K562 (cell line): Measurements from ENCODE around the gene TENT4B. TPM values are rescaled to one million over a fixed set of nuclear protein-coding genes. Genes with fewer than 3 reads are reported as not detected.

ENCODE experiments used
- ATAC-seq: fragments of 200-7000 bp; cut with Tn5 transposase; 3 replicates; pipeline ENCODE4 v1.9.1; 2020; ENCODE audit warnings: moderate library complexity
- BruUV-seq: library from RNA; stranded (reverse); fragments of 400-500 nt; replicated peaks from 2 replicates; lab custom pipeline; 2021; lab: Mats Ljungman, UMichigan
- CTCF ChIA-PET: fragments of 300-600 bp; formaldehyde crosslinking; extraction: SDS; loops from one replicate; lab custom pipeline; 2021; ENCODE audit warnings: low intra/inter-chr PET ratio; lab: Yijun Ruan, JAX
- POLR2A ChIA-PET: fragments of 300-600, 350-650 bp; sonication (Branson Sonifier 250); formaldehyde crosslinking; extraction: SDS; loops from one replicate; lab custom pipeline; 2021; ENCODE audit warnings: antibody characterized with exemption, inconsistent platforms; lab: Yijun Ruan, JAX
- DNase-seq, 4 experiments: peaks; one replicate each; pipeline versions ENCODE4 v3.0.0 to v3.0.0-alpha.2; 2011 to 2018; ENCODE audit warnings: low spot score in 3 of 4, mixed read lengths in 3 of 4; ENCODE audit errors: extremely low read depth in 1 of 4
- FAIRE-seq: peaks from 2 replicates; lab custom pipeline; 2011; peaks lifted over from hg19 to GRCh38; lab: Jason Lieb, UNC
- H2AFZ ChIP-seq: 2 replicates; pipeline ENCODE4 v1.6.0; 2011; ENCODE audit warnings: low read depth, low read length, control low read depth, inconsistent platforms
- H3K27ac ChIP-seq: fragments of 200-600 bp; 3 replicates; pipeline ENCODE4 v1.8.0; 2011; ENCODE audit warnings: low read depth, mild to moderate bottlenecking, control low read depth, inconsistent platforms, low read length, moderate library complexity, mixed read lengths; ENCODE audit errors: extremely low read depth
- H3K27me3 ChIP-seq, 2 experiments: fragments of 300-600 bp in 1 of 2; 2 replicates in 1 of 2; 3 replicates in 1 of 2; pipeline versions ENCODE4 v1.6.0 to v1.8.0; 2011; ENCODE audit warnings: inconsistent platforms in 2 of 2, low read length in 2 of 2, mild to moderate bottlenecking in 1 of 2, mixed read lengths in 1 of 2, moderate library complexity in 1 of 2; ENCODE audit not compliant: control insufficient read depth in 2 of 2, insufficient read depth in 2 of 2
- H3K36me3 ChIP-seq: fragments of 300-600 bp; 3 replicates; pipeline ENCODE4 v1.8.0; 2011; ENCODE audit warnings: mild to moderate bottlenecking, low read length, inconsistent platforms; ENCODE audit not compliant: control insufficient read depth, insufficient read depth
- H3K4me1 ChIP-seq, 2 experiments: fragments of 200-600 bp in 1 of 2; replicated peaks in 1 of 2; 2 replicates in 1 of 2; 3 replicates in 1 of 2; pipeline versions ENCODE4 v1.5.1 to v1.8.0; 2011; ENCODE audit warnings: inconsistent platforms in 2 of 2, low read length in 2 of 2, mild to moderate bottlenecking in 1 of 2, mixed read lengths in 1 of 2, moderate library complexity in 1 of 2; ENCODE audit not compliant: control insufficient read depth in 2 of 2, insufficient read depth in 2 of 2
- H3K4me2 ChIP-seq: 2 replicates; pipeline ENCODE4 v1.6.1; 2011; ENCODE audit warnings: low read length, control low read depth, inconsistent platforms, mixed read lengths; ENCODE audit not compliant: insufficient read depth
- H3K4me3 ChIP-seq: fragments of 200-600 bp; sonication (generic), shearing (Covaris generic); 2 replicates; pipeline ENCODE4 v1.5.1; 2016; ENCODE audit warnings: control low read depth, inconsistent platforms
- H3K79me2 ChIP-seq: fragments of 200-600 bp; 3 replicates; pipeline ENCODE4 v1.8.0; 2011; ENCODE audit warnings: low read length, inconsistent platforms; ENCODE audit not compliant: control insufficient read depth, insufficient read depth
- H3K9ac ChIP-seq, 2 experiments: 2 replicates each; pipeline versions ENCODE4 v1.6.0 to v1.6.1; 2011; ENCODE audit warnings: low read depth in 2 of 2, low read length in 2 of 2, control low read depth in 1 of 2, inconsistent platforms in 1 of 2, mild to moderate bottlenecking in 1 of 2, mixed read lengths in 1 of 2; ENCODE audit not compliant: insufficient read depth in 1 of 2
- H3K9me1 ChIP-seq: one replicate; pipeline ENCODE4 v1.6.0; 2011; ENCODE audit warnings: inconsistent platforms, mild to moderate bottlenecking, low read length, moderate library complexity; ENCODE audit not compliant: control insufficient read depth, insufficient read depth
- H3K9me3 ChIP-seq: replicated peaks from 2 replicates; pipeline ENCODE4 v1.5.1; 2011; ENCODE audit warnings: low read depth, low read length, inconsistent platforms; ENCODE audit not compliant: control insufficient read depth, insufficient read depth
- H4K20me1 ChIP-seq: replicated peaks from 2 replicates; pipeline ENCODE4 v1.6.1; 2011; ENCODE audit warnings: low read length, inconsistent platforms, mixed read lengths; ENCODE audit not compliant: control insufficient read depth, insufficient read depth
- ARNT ChIP-seq, 2 experiments: fragments of 450-650 bp; IDR thresholded peaks; 2 replicates each; pipeline ENCODE4 v1.6.1; 2016; ENCODE audit warnings: mild to moderate bottlenecking in 1 of 2
- HDAC8 ChIP-seq: fragments of 450-650 bp; IDR thresholded peaks from 2 replicates; pipeline ENCODE4 v1.6.1; 2016; ENCODE audit warnings: mild to moderate bottlenecking, missing genetic modification characterization, moderate library complexity, missing compliant biosample characterization
- JUND ChIP-seq, 2 experiments: IDR thresholded peaks; 2 replicates in 1 of 2; 3 replicates in 1 of 2; pipeline ENCODE4 v1.6.1; 2011; ENCODE audit warnings: borderline replicate concordance in 2 of 2, low read depth in 2 of 2, low read length in 2 of 2, improper control_type of control experiment in 1 of 2, missing biosample characterization in 1 of 2, missing genetic modification characterization in 1 of 2, missing genetic modification reagents in 1 of 2
- PML ChIP-seq: IDR thresholded peaks from 2 replicates; pipeline ENCODE4 v1.6.1; 2012; ENCODE audit warnings: low read length, inconsistent platforms
- RBM25 ChIP-seq: fragments of 200-400 bp; formaldehyde crosslinking; IDR thresholded peaks from 2 replicates; pipeline ENCODE4 v1.6.1; 2018; ENCODE audit warnings: low read length, low read depth, moderate library complexity; ENCODE audit not compliant: severe bottlenecking
- TOE1 ChIP-seq, 2 experiments: fragments of 450-650 bp in 1 of 2; sonication (generic) in 1 of 2; formaldehyde crosslinking in 1 of 2; IDR thresholded peaks; 2 replicates each; pipeline versions ENCODE4 v1.7.1 to v1.8.0; 2016 to 2022; ENCODE audit warnings: borderline replicate concordance in 2 of 2, mild to moderate bottlenecking in 2 of 2, antibody characterized with exemption in 1 of 2, inconsistent platforms in 1 of 2, low read depth in 1 of 2, missing genetic modification reagents in 1 of 2, moderate library complexity in 1 of 2
- ZNF766 ChIP-seq: fragments of 200-800 bp; sonication (Bioruptor generic); conservative IDR thresholded peaks from 2 replicates; pipeline ENCODE4 v1.6.1; 2016; ENCODE audit warnings: missing genetic modification characterization, missing compliant biosample characterization
- WGBS: fragments of 100-300 bp; shearing (Covaris generic); methylation state at CpG from one replicate; pipeline ENCODE4 v1.1.6; 2016; ENCODE audit warnings: low coverage, mixed read lengths; ENCODE audit not compliant: insufficient coverage; ENCODE audit errors: missing lambda C conversion rate; 5-methylcytosine and 5-hydroxymethylcytosine counted together
- in situ Hi-C: fragments of 300-500 bp; cut with MboI; formaldehyde crosslinking; loops from 4 replicates; pipeline ENCODE4 v1.15.0; 2018; ENCODE audit warnings: inconsistent platforms, mixed read lengths
- intact Hi-C: fragments of 100-400 bp; cut with micrococcal nuclease; formaldehyde crosslinking; loops from 2 replicates; pipeline ENCODE4 v1.14.2; 2022
- polyA plus RNA-seq, 8 experiments: library from polyadenylated mRNA; depleted of rRNA in 4 of 8; stranded (reverse) in 5 of 8; unstranded in 3 of 8; fragments of >200 nt; fragmentation: Nextera tagmentation in 2 of 8; fragmentation: Illumina TruSeq in 1 of 8; extraction: Ambion mirVana in 2 of 8; extraction: Trizol in 1 of 8; gene quantifications; 2 replicates each; pipeline versions ENCODE4 v1.2.1 to v1.2.3, GENCODE V29; 2011 to 2014; ENCODE audit warnings: inconsistent platforms in 1 of 8, missing spikeins in 1 of 8
- total RNA-seq, 7 experiments: library from RNA; depleted of rRNA in 6 of 7; stranded (reverse); fragments of >200 nt in 6 of 7; fragmentation: Illumina TruSeq in 2 of 7; extraction: Trizol in 2 of 7; gene quantifications; 2 replicates each; pipeline versions ENCODE4 v1.2.1 to v1.2.3, GENCODE V29; 2011 to 2021; ENCODE audit warnings: low replicate concordance in 1 of 7

TENT4B gene
- total and polyA plus RNA-seq, 9 of the 15 experiments (the other 6 are each of a cell fraction or from before 2014, with no cell fraction given): 5.2 to 8.4 (median 7.0) TPM

DNA sequence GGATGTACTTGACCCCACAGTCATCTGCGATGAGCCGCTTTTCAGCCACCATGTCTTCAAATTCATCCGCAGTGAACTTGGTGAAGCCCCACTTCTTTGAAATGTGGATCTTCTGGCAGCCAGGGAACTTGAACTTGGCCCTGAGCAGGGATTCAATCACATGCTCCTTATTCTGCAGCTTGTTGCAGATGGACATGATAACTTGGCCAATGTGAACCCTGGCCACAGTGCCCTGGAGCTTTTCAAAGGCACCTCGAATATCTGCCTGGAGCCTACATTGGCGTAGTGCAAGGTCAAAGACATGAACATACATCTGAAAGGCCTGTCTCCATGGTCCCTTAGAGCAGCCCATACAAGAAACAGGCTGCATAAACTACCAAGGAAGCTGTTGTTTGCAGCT is 1.8 kb upstream of the TENT4B start:
- Histone ChIP-seq H3K36me3 (no peaks in the 10 kb centered on the region), H3K4me1 (peaks cover 21 to 25% of the 10 kb centered on the region in 2 experiments; a peak in 4 of 5 replicates), H3K4me2 (no peak overlapping the region), H3K27ac (no peak overlapping the region), H3K79me2 (peaks cover 28% of the 10 kb centered on the region), H3K9me3 (no peaks in the 10 kb centered on the region), H2AFZ (peak overlapping the region; percentile 94), H3K4me3 (no peak overlapping the region), H3K27me3 (no peaks in the 10 kb centered on the region), H4K20me1 (peaks cover 18% of the 10 kb centered on the region), H3K9me1 (no peaks in the 10 kb centered on the region), H3K9ac (no peak overlapping the region)
- intact Hi-C loops (no loop called here), in situ Hi-C loops (no loop called here)
- no TSS peak for BruUV-seq
- WGBS: 95% methylated on average over 5 of the region's 5 CpGs
- DNase-seq: no peak
- no peak for FAIRE-seq
- ChIA-PET CTCF (no interaction called here), POLR2A (interaction anchor here (0.6 to 0.8 kb wide), 2 partner anchors 34 to 55 kb away, joined by 3 read pairs; no protein-coding TSS in a partner anchor)
- no peak for TF ChIP-seq JUND (IDR thresholded peaks at IDR 0.05; ENCODE audit: borderline replicate concordance, low read depth, low read length)
- no peak for TF ChIP-seq JUND (tag; IDR thresholded peaks at IDR 0.05; ENCODE audit: borderline replicate concordance, low read depth, low read length)
- no peak for TF ChIP-seq ZNF766 (CRISPR knock-in tag)
- no peak for TF ChIP-seq TOE1 (IDR thresholded peaks at IDR 0.05; ENCODE audit: borderline replicate concordance)
- TF ChIP-seq TOE1 (CRISPR knock-in tag; IDR thresholded peaks at IDR 0.05; ENCODE audit: borderline replicate concordance, low read depth): no peak
- no peak for TF ChIP-seq ARNT (IDR thresholded peaks at IDR 0.05)
- no peak for TF ChIP-seq RBM25
- no peak for TF ChIP-seq HDAC8
- TF ChIP-seq PML: no peak
- no peak for ATAC-seq
